Measurements from ENCODE around the gene CFAP251. TPM values are rescaled to one million over a fixed set of nuclear protein-coding genes. Genes with fewer than 3 reads are reported as not detected.

The CFAP251 gene
- total RNA-seq, 4 donors from 2014 or later, result 0.41 to 1.7 TPM; not detected in 2

DNA sequence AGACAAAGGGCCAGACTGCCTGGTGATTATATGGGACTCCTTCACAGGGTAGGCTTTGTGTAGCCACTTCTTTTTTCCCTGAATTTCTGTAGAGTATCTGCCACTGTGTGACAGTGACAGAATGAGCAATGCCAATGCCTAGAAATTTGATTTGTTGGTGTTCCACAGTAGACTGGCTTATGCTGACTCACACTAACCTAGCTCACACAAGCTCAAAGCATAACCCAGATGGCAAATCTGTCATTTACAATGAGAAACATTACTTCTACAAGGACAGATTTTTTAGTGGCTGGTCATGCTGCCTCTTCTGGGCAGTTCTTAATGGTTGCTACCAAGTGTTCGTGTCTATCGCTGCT is 15.9 kb downstream of the CFAP251 start:
- no peaks in the 10 kb centered on the region for H3K27me3 ChIP-seq
- no peak overlapping the region for H3K4me3 ChIP-seq
- H3K4me1 ChIP-seq, result no peaks in the 10 kb centered on the region
- 100% methylated on average over 2 of the region's 2 CpGs for WGBS, 2 donors (ENCODE audit: low coverage in 1 of 2)
- no peak for DNase-seq
- H3K9me3 ChIP-seq, result no peaks in the 10 kb centered on the region
- in situ Hi-C loops (cut with MboI; ENCODE audit: low pct_ligation_motif_present in 1 of 4, low pct_unique_long_range_greater_than_20kb in 1 of 4, low sequenced_read_pairs in 3 of 4) (no loop called here), intact Hi-C loops (cut with DNase I; ENCODE audit: low total_unique reads) (no loop called here)
- no peaks in the 10 kb centered on the region for H3K36me3 ChIP-seq
- TF ChIP-seq POLR2AphosphoS5 (IDR thresholded peaks at IDR 0.05), result no peak
- TF ChIP-seq POLR2A (IDR thresholded peaks at IDR 0.05), result no peak
- no peak for TF ChIP-seq EP300 (IDR thresholded peaks at IDR 0.05; ENCODE audit: low read depth)
- TF ChIP-seq, protein P1, sequence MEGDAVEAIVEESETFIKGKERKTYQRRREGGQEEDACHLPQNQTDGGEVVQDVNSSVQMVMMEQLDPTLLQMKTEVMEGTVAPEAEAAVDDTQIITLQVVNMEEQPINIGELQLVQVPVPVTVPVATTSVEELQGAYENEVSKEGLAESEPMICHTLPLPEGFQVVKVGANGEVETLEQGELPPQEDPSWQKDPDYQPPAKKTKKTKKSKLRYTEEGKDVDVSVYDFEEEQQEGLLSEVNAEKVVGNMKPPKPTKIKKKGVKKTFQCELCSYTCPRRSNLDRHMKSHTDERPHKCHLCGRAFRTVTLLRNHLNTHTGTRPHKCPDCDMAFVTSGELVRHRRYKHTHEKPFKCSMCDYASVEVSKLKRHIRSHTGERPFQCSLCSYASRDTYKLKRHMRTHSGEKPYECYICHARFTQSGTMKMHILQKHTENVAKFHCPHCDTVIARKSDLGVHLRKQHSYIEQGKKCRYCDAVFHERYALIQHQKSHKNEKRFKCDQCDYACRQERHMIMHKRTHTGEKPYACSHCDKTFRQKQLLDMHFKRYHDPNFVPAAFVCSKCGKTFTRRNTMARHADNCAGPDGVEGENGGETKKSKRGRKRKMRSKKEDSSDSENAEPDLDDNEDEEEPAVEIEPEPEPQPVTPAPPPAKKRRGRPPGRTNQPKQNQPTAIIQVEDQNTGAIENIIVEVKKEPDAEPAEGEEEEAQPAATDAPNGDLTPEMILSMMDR (IDR thresholded peaks at IDR 0.05), result no peak
- H3K27ac ChIP-seq, result no peak overlapping the region

DNA sequence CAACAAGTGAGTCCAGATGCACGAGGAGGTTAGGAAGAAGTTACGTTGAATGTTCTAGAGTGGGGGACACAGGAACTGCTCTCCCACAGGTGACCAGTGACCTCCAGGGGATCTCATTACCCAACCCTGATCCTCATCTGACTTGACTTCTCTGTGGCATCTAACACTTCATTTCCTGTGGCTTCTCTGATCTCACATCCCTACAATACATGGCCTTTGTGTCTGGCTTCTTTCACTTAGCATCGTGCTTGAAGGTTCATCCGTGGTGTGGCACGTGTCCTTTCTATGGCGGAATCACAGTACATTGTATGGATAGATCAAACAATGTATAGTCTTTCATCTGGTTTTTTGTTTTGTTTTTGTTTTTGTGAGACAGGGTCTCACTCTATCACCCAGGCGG is 19.3 kb downstream of the CFAP251 start:
- Histone ChIP-seq H3K4me3 (no peak overlapping the region), H3K9me3 (no peaks in the 10 kb centered on the region), H3K4me1 (no peaks in the 10 kb centered on the region), H3K27ac (no peak overlapping the region), H3K36me3 (no peaks in the 10 kb centered on the region), H3K27me3 (no peaks in the 10 kb centered on the region)
- in situ Hi-C loops (cut with MboI; ENCODE audit: low pct_ligation_motif_present in 1 of 4, low pct_unique_long_range_greater_than_20kb in 1 of 4, low sequenced_read_pairs in 3 of 4) (no loop called here), intact Hi-C loops (cut with DNase I; ENCODE audit: low total_unique reads) (no loop called here)
- TF ChIP-seq POLR2AphosphoS5 (IDR thresholded peaks at IDR 0.05) (no peak), POLR2A (IDR thresholded peaks at IDR 0.05) (no peak), EP300 (IDR thresholded peaks at IDR 0.05; ENCODE audit: low read depth) (no peak)
- TF ChIP-seq, protein P1 (IDR thresholded peaks at IDR 0.05), result no peak
- WGBS, 2 donors (ENCODE audit: low coverage in 1 of 2), result 94 to 98% methylated on average over 5 to 7 of the region's 7 CpGs
- no peak for DNase-seq

DNA sequence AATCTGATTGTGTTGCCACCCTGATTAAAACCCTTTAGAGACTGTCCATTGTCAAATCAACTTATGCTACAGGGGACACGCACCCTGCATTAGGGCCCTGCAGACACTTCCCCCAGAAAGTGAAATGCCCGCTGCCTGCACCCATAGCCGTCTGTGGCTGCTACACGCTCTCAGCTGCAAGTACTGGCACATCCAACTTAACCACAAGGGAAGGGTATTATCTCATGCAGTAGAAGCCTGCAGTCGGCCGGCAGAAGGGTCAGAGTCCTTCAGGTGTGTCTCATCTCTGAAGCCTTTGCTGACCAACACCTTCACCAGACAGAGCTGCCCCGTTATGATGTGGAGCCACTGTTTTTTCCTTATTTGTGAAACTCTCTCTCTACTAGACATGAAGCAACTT is 20.8 kb downstream of the CFAP251 start:
- intact Hi-C loops (cut with DNase I; ENCODE audit: low total_unique reads) (no loop called here), in situ Hi-C loops (cut with MboI; ENCODE audit: low pct_ligation_motif_present in 1 of 4, low pct_unique_long_range_greater_than_20kb in 1 of 4, low sequenced_read_pairs in 3 of 4) (no loop called here)
- DNase-seq, result peak; percentile 20
- H3K4me1 ChIP-seq, result no peaks in the 10 kb centered on the region
- H3K27ac ChIP-seq, result no peak overlapping the region
- no peaks in the 10 kb centered on the region for H3K9me3 ChIP-seq
- H3K27me3 ChIP-seq, result no peaks in the 10 kb centered on the region
- H3K4me3 ChIP-seq, result no peak overlapping the region
- 40 to 55% methylated on average over 1 to 7 of the region's 7 CpGs for WGBS, 2 donors (ENCODE audit: low coverage in 1 of 2)
- H3K36me3 ChIP-seq, result no peaks in the 10 kb centered on the region
- TF ChIP-seq POLR2A (IDR thresholded peaks at IDR 0.05), result no peak
- TF ChIP-seq, protein P1 (IDR thresholded peaks at IDR 0.05), result no peak
- TF ChIP-seq EP300 (IDR thresholded peaks at IDR 0.05; ENCODE audit: low read depth), result no peak
- TF ChIP-seq POLR2AphosphoS5 (IDR thresholded peaks at IDR 0.05), result no peak

DNA sequence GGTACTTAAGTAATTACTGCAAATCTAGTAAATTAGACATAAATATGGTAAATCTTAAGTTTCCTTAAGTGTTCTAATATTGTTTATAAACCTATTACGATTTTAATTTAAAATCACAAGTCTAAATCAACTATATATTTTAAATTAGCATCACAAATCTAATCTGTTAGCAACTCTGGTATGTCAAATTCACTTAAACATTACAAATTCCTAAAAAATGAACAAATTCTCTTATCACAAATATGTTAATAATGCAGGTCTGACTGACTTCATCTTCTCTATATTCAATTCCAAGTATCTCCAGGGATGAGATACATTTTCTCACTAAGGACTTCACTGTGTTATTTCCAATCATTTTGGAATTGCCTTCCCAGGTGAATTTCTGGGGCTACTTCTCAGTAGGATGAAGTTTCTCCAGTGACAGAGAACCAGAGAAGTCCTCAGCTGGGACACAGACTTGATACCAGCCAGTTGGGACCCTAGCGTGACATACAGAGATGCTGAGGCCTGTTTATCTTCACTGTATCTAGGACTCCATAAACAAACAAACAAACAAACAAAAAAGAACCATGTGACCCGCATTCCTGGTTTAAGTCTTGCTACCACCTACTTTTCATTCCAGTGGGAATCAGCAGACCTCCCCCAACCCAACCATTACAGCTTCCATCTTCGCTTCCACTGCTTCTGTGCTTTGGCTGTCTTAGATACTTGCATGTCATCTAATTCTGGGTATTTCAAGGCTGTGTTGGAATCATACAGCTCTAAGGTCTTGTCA is 21.8 kb downstream of the CFAP251 start:
- H3K36me3 ChIP-seq, result no peaks in the 10 kb centered on the region
- in situ Hi-C loops (cut with MboI; ENCODE audit: low pct_ligation_motif_present in 1 of 4, low pct_unique_long_range_greater_than_20kb in 1 of 4, low sequenced_read_pairs in 3 of 4), result no loop called here
- no peaks in the 10 kb centered on the region for H3K9me3 ChIP-seq
- no peak overlapping the region for H3K4me3 ChIP-seq
- no peak for DNase-seq
- TF ChIP-seq, protein P1 (IDR thresholded peaks at IDR 0.05), result no peak
- TF ChIP-seq EP300 (IDR thresholded peaks at IDR 0.05; ENCODE audit: low read depth) (no peak), POLR2AphosphoS5 (IDR thresholded peaks at IDR 0.05) (no peak), POLR2A (IDR thresholded peaks at IDR 0.05) (no peak)
- intact Hi-C loops (cut with DNase I; ENCODE audit: low total_unique reads), result no loop called here
- no peaks in the 10 kb centered on the region for H3K4me1 ChIP-seq
- H3K27me3 ChIP-seq, result no peaks in the 10 kb centered on the region
- no peak overlapping the region for H3K27ac ChIP-seq
- WGBS, 2 donors (ENCODE audit: low coverage in 1 of 2), result 87 to 92% methylated on average over 3 to 4 of the region's 4 CpGs

All from transverse colon (tissue), 4 donors.